ENCODE measurements around the gene TMEM59.
"Not testable (repeated sequence)": the region's sequence is repeated elsewhere in the genome, so short reads cannot be mapped to it uniquely, and the experiment has no call there.

GRCh38 chr1:54094730-54095105, 41.7 kb upstream of the TMEM59 start:
- TF ChIP-seq, protein P1, sequence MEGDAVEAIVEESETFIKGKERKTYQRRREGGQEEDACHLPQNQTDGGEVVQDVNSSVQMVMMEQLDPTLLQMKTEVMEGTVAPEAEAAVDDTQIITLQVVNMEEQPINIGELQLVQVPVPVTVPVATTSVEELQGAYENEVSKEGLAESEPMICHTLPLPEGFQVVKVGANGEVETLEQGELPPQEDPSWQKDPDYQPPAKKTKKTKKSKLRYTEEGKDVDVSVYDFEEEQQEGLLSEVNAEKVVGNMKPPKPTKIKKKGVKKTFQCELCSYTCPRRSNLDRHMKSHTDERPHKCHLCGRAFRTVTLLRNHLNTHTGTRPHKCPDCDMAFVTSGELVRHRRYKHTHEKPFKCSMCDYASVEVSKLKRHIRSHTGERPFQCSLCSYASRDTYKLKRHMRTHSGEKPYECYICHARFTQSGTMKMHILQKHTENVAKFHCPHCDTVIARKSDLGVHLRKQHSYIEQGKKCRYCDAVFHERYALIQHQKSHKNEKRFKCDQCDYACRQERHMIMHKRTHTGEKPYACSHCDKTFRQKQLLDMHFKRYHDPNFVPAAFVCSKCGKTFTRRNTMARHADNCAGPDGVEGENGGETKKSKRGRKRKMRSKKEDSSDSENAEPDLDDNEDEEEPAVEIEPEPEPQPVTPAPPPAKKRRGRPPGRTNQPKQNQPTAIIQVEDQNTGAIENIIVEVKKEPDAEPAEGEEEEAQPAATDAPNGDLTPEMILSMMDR (IDR thresholded peaks at IDR 0.05) = not testable (repeated sequence)
- not testable (repeated sequence) for TF ChIP-seq POLR2A (IDR thresholded peaks at IDR 0.05)

All from Peyer's patch (tissue), 4 donors.